ENCODE results near the gene SH3BGRL3. TPM values are rescaled to one million over a fixed set of nuclear protein-coding genes. Genes with fewer than 3 reads are reported as not detected.
A peak's percentile ranks its signal among the peaks of the same experiment; 100 is the strongest.
"Not testable (repeated sequence)": the region's sequence is repeated elsewhere in the genome, so short reads cannot be mapped to it uniquely, and the experiment has no call there.

SH3BGRL3 gene
- total RNA-seq, 1 donor from 2014 or later: 169 TPM

DNA sequence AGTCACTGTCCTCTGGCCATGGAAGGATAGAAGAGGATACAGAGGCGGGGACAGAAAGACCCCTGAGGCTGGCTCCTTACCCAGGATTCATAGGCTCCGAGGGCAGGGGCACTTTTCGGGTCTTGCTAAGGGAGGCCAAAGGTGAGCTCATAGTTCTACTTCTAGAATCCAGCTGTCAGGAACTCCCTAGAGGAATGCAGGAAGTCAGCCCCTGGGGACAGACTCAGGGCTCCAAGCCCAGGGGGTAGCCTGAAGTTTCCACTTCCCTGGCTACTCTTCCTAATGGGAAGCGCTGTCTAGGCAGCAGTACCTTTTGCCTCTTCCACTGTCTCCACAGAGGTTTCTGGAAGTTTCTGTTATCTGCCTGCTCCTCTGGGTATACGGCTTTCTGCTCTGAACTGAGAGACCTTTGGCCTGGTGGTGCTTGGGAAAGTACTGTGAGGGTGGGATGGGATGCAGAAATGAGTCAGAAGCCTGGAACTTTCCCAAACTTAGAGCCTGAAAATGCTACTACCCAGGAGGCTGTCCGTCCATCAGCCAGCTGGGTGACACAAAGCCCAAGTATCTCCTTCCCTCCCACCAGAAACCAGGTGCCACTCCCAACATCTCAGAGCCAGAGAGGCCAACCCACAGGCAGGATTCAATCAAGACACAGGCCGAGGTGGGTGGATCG is 23.0 kb downstream of the SH3BGRL3 start:
- Histone ChIP-seq H3K36me3 (no peaks in the 10 kb centered on the region), H3K4me3 (no peak overlapping the region), H3K4me1 (peaks cover 22% of the 10 kb centered on the region), H3K27me3 (no peaks in the 10 kb centered on the region), H3K27ac (no peak overlapping the region), H3K9me3 (no peaks in the 10 kb centered on the region)
- no peak for ATAC-seq
- intact Hi-C loops (cut with DNase I): no loop called here
- TF ChIP-seq, protein P1, sequence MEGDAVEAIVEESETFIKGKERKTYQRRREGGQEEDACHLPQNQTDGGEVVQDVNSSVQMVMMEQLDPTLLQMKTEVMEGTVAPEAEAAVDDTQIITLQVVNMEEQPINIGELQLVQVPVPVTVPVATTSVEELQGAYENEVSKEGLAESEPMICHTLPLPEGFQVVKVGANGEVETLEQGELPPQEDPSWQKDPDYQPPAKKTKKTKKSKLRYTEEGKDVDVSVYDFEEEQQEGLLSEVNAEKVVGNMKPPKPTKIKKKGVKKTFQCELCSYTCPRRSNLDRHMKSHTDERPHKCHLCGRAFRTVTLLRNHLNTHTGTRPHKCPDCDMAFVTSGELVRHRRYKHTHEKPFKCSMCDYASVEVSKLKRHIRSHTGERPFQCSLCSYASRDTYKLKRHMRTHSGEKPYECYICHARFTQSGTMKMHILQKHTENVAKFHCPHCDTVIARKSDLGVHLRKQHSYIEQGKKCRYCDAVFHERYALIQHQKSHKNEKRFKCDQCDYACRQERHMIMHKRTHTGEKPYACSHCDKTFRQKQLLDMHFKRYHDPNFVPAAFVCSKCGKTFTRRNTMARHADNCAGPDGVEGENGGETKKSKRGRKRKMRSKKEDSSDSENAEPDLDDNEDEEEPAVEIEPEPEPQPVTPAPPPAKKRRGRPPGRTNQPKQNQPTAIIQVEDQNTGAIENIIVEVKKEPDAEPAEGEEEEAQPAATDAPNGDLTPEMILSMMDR (IDR thresholded peaks at IDR 0.05): no peak
- DNase-seq: no peak

DNA sequence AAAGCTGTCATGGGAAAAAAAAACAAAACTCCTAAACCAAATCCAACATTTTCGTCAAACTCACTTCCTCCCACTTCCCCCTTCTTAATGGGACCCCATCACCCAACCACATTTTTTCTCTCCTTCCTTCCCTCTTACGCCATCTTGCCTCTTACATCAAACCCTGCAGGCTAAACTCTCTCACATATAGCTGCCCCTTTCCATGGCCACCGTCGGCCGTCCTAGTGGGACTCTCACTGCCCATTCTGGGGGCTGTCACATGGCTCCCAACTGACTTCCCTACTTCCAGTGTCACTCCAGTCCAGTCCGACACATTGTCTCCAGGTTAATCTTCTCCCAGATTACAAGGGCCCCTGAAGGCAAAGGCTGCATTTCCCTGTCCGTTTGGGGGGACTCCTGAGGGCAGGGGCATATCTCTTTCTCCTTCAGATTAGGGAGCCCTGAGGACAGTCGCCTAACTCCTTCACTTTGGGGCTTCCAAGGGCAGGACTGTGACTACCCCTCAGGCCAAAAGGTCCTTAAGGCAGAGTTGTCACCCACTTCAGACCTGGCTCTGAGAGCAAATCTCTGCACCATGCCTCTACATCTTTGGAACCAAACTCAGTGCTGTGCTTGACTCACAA is 25.9 kb downstream of the SH3BGRL3 start:
- peak; percentile 7 for ATAC-seq
- intact Hi-C loops (cut with DNase I): no loop called here
- DNase-seq: no peak
- Histone ChIP-seq H3K9me3 (no peaks in the 10 kb centered on the region), H3K4me3 (peak overlapping the region; percentile 78), H3K4me1 (peaks cover 19% of the 10 kb centered on the region), H3K27me3 (no peaks in the 10 kb centered on the region), H3K36me3 (no peaks in the 10 kb centered on the region), H3K27ac (peak overlapping the region; percentile 82)
- TF ChIP-seq, protein P1 (IDR thresholded peaks at IDR 0.05): no peak

DNA sequence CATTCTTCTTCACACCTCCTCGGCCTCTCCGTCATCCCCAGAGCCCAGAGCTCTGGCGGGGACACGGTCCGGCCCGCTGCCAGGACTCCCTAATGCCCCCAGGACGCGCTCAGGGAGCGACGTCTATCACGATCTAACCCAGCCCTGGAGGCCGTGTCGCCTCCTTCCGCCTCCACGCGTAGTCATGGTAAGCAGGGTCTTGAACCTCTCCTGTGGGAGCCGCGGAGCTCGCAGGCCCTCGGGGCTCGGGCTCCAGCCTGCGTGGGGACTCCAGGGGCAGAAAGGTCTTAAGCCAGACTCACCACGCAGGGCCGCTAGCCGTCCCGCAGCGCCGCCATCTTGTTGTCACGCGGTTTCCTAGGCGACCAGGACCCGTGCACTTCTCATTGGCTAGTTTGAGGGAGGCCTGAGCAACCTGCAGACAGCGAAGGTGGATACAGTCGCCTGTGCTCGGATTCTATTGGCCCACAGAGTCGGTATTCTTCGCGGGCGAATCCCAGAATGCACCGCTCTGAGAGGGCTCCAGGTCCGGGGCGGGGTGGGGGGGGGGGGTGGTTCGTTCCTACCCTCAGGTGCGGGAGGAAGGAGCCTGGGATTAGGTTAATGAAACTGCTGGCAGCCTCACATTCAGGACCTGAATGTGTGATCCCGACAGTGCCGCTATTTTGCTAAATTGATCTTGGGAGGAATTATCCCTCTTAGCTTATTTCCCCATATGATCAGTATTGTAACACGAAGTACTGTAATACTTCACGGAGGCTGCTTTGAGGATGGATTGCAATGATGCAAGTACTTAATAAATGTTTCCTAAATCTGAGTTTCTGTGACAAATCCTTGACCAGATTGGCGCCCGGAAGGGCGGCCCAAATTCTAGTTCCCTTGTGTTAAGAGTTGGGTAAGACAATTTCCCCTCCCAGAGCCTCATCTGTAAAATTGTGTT is 26.7 kb downstream of the SH3BGRL3 start, which contains the start of gene UBXN11:
UBXN11 (minus strand) TSS at position 347 of the 940 bp plus-strand sequence. CDS start 3,753 bp downstream, outside the sequence.
- TF ChIP-seq, protein P1 (IDR thresholded peaks at IDR 0.05): no peak

DNA sequence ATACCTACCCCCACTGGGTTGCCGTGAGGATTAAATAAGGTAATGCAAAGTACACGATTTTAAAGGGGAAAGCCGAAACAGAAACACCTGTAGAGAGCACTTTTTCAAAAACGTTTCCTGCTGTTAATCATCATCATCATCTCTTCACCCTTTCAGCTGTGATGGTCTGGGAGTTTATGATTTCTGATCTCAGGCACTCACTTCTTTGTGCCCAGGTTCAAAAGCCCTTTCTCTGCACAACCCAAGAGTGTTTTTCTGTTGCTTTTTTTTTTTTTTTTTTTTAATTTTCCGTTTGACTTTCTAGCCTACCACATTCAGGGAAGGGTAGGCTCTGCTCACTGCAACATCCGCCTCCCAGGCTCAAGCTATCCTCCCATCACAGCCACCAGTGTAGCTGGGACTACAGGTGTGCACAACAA is 27.5 kb downstream of the SH3BGRL3 start:
- Histone ChIP-seq H3K36me3 (no peaks in the 10 kb centered on the region), H3K4me1 (peaks cover 19% of the 10 kb centered on the region), H3K9me3 (no peaks in the 10 kb centered on the region), H3K27me3 (no peaks in the 10 kb centered on the region), H3K27ac (peak overlapping the region; percentile 42), H3K4me3 (peak overlapping the region; percentile 78)
- ATAC-seq (no peak), DNase-seq (no peak)
- intact Hi-C loops (cut with DNase I): no loop called here
- TF ChIP-seq, protein P1 (IDR thresholded peaks at IDR 0.05): no peak

More for the DNA sequence above, 26.7 kb downstream of the SH3BGRL3 start, which contains the start of gene UBXN11:
- peaks cover 19% of the 10 kb centered on the region for H3K4me1 ChIP-seq
- peak within 1 kb of the TSS; percentile 82 for H3K27ac ChIP-seq
- intact Hi-C loops (cut with DNase I): no loop called here
- ATAC-seq (peak; percentile 97), DNase-seq (peak; percentile 94)
- no peaks in the 10 kb centered on the region for H3K36me3 ChIP-seq
- H3K27me3 ChIP-seq: no peaks in the 10 kb centered on the region
- no peaks in the 10 kb centered on the region for H3K9me3 ChIP-seq
- peak within 1 kb of the TSS; percentile 78 for H3K4me3 ChIP-seq

DNA sequence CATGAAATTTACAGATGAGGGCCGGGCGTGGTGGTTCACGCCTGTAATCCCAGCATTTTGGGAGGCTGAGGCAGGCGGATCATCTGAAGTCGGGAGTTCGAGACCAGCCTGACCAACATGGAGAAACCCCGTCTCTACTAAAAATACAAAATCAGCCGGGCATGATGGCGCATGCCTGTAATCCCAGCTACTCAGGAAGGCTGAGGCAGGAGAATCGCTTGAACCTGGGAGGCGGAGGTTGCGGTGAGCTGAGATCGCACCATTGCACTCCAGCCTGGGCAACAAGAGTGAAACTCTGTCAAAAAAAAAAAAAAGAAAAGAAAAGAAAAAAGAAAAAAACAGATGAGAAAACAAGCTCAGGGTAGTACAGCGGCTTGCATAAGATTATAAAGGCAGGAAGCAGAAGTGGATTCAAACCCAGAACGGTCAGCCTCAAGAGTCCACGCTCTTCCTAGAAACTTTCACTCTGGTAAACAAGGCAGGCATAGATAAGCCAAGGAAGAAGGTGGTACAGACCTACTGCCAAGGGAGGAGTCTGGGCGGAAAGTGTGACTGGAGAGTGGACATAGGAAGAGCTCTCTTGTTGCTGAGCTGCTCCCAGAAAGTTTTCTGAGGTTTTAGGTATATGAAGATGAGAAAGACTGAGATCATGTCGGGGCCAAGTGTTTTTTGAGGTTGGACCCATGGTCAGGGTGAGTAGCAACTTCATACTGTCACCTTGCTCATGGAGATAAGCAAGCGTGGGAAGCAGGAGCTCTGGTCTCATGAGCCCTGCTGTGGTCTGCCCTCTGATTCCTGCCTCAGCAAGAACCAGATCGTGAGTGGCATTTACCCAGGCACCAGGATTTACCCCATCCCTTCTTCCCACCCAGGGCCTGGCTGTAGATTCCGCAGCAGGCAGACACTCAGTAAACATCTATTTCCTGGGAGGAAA is 28.3 kb downstream of the SH3BGRL3 start:
- ATAC-seq; H3K4me3 ChIP-seq; H3K27me3 ChIP-seq; H3K36me3 ChIP-seq; intact Hi-C loops (cut with DNase I); DNase-seq; H3K9me3 ChIP-seq: not testable (repeated sequence)
- Histone ChIP-seq H3K27ac (peak overlapping the region; percentile 45), H3K4me1 (peaks cover 19% of the 10 kb centered on the region)

Measured in upper lobe of right lung (tissue), 1 donor.